IMR-90 (cell line): ENCODE data around the gene FBXO31. TPM values are rescaled to one million over a fixed set of nuclear protein-coding genes. Genes with fewer than 3 reads are reported as not detected.

Source experiments
- ATAC-seq: fragments of 200-7000 bp; cut with Tn5 transposase; 2 replicates; pipeline ENCODE4 v1.9.1; 2020; ENCODE audit warnings: low read depth, mild to moderate bottlenecking, moderate library complexity
- BruUV-seq: library from RNA; stranded (reverse); fragments of 400-500 nt; replicated peaks from 2 replicates; lab custom pipeline; 2021; lab: Mats Ljungman, UMichigan
- CTCF ChIA-PET: fragments of 300-600 bp; formaldehyde crosslinking; extraction: SDS; loops from one replicate; lab custom pipeline; 2021; ENCODE audit warnings: antibody characterized with exemption; lab: Yijun Ruan, JAX
- POLR2A ChIA-PET: fragments of 300-600 bp; sonication (Branson Sonifier 250); formaldehyde crosslinking; loops from one replicate; lab custom pipeline; 2022; ENCODE audit warnings: antibody characterized with exemption; ENCODE audit not compliant: unreplicated experiment; lab: Charles Lee
- DNase-seq: peaks from one replicate; pipeline ENCODE4 v3.0.0; 2013
- H2AFZ ChIP-seq: replicated peaks from 2 replicates; pipeline ENCODE3; 2013; ENCODE audit warnings: low read length, mild to moderate bottlenecking; ENCODE audit not compliant: poor library complexity
- H2AK5ac ChIP-seq: 2 replicates; pipeline ENCODE4 v1.6.1; 2013; ENCODE audit warnings: low read depth, low read length, inconsistent platforms
- H2AK9ac ChIP-seq: replicated peaks from 2 replicates; pipeline ENCODE3; 2013; ENCODE audit warnings: mild to moderate bottlenecking, low read depth, low read length, moderate library complexity; ENCODE audit not compliant: poor library complexity
- H2BK120ac ChIP-seq: 2 replicates; pipeline ENCODE4 v1.6.1; 2013; ENCODE audit warnings: low read depth, low read length, inconsistent platforms
- H2BK15ac ChIP-seq: 3 replicates; pipeline ENCODE4 v1.6.1; 2013; ENCODE audit warnings: low read depth, low read length, inconsistent platforms
- H2BK20ac ChIP-seq: 2 replicates; pipeline ENCODE4 v1.6.1; 2013; ENCODE audit warnings: low read depth, mild to moderate bottlenecking, inconsistent platforms, low read length, moderate library complexity
- H2BK5ac ChIP-seq: 2 replicates; pipeline ENCODE4 v1.6.1; 2013; ENCODE audit warnings: mild to moderate bottlenecking, low read depth, low read length, inconsistent platforms; ENCODE audit not compliant: poor library complexity, severe bottlenecking
- H3K14ac ChIP-seq: replicated peaks from 2 replicates; pipeline ENCODE4 v1.6.1; 2013; ENCODE audit warnings: low read depth, low read length, inconsistent platforms
- H3K18ac ChIP-seq: 2 replicates; pipeline ENCODE4 v1.6.1; 2013; ENCODE audit warnings: low read depth, low read length, control low read depth
- H3K23ac ChIP-seq: 2 replicates; pipeline ENCODE4 v1.6.1; 2013; ENCODE audit warnings: low read depth, low read length, inconsistent platforms
- H3K27ac ChIP-seq: 2 replicates; pipeline ENCODE4 v1.5.1; 2013; ENCODE audit warnings: mild to moderate bottlenecking, control low read depth, low read length; ENCODE audit not compliant: insufficient read depth
- H3K27me3 ChIP-seq: 2 replicates; pipeline ENCODE4 v1.6.1; 2013; ENCODE audit warnings: low read length; ENCODE audit not compliant: control insufficient read depth, insufficient read depth
- H3K36me3 ChIP-seq: 2 replicates; pipeline ENCODE4 v1.6.1; 2013; ENCODE audit warnings: low read length, mixed read lengths; ENCODE audit not compliant: control insufficient read depth, insufficient read depth
- H3K4ac ChIP-seq: 2 replicates; pipeline ENCODE4 v1.6.1; 2013; ENCODE audit warnings: low read depth, low read length, inconsistent platforms
- H3K4me1 ChIP-seq: 2 replicates; pipeline ENCODE4 v1.6.1; 2013; ENCODE audit warnings: low read length, mixed read lengths; ENCODE audit not compliant: control insufficient read depth, insufficient read depth
- H3K4me2 ChIP-seq: 2 replicates; pipeline ENCODE4 v1.6.1; 2013; ENCODE audit warnings: low read depth, mild to moderate bottlenecking, control low read depth, low read length, moderate library complexity
- H3K4me3 ChIP-seq: 2 replicates; pipeline ENCODE4 v1.5.1; 2013; ENCODE audit warnings: low read depth, mild to moderate bottlenecking, control low read depth, low read length, moderate library complexity; ENCODE audit not compliant: insufficient read depth
- H3K56ac ChIP-seq: 2 replicates; pipeline ENCODE4 v1.6.1; 2013; ENCODE audit warnings: low read length, inconsistent platforms; ENCODE audit not compliant: insufficient read depth; ENCODE audit errors: extremely low read depth
- H3K79me1 ChIP-seq, 2 experiments: 2 replicates each; pipeline ENCODE4 v1.6.1; 2013; ENCODE audit warnings: low read length in 2 of 2, inconsistent platforms in 1 of 2, low read depth in 1 of 2
- H3K9ac ChIP-seq: 2 replicates; pipeline ENCODE4 v1.6.1; 2013; ENCODE audit warnings: low read depth, low read length, control low read depth
- H3K9me1 ChIP-seq: 2 replicates; pipeline ENCODE4 v1.6.1; 2013; ENCODE audit warnings: low read length, inconsistent platforms; ENCODE audit not compliant: insufficient read depth
- H3K9me3 ChIP-seq: 2 replicates; pipeline ENCODE4 v1.6.1; 2013; ENCODE audit warnings: low read length; ENCODE audit not compliant: control insufficient read depth, insufficient read depth
- H4K20me1 ChIP-seq: 2 replicates; pipeline ENCODE4 v1.6.1; 2013; ENCODE audit warnings: low read length, inconsistent platforms; ENCODE audit not compliant: insufficient read depth
- H4K5ac ChIP-seq: 2 replicates; pipeline ENCODE4 v1.6.1; 2013; ENCODE audit warnings: mild to moderate bottlenecking, low read depth, low read length, control low read depth
- H4K8ac ChIP-seq, 2 experiments: 2 replicates each; pipeline ENCODE4 v1.6.1; 2013; ENCODE audit warnings: low read depth in 2 of 2, low read length in 2 of 2, control low read depth in 1 of 2, inconsistent platforms in 1 of 2
- H4K91ac ChIP-seq: 2 replicates; pipeline ENCODE4 v1.6.1; 2013; ENCODE audit warnings: low read depth, low read length, inconsistent platforms; ENCODE audit not compliant: insufficient read depth
- BHLHE40 ChIP-seq: fragments of 150-350 bp; IDR thresholded peaks from 2 replicates; pipeline ENCODE4 v1.6.1; 2016; ENCODE audit warnings: mild to moderate bottlenecking, low read depth, low read length
- CHD1 ChIP-seq: IDR thresholded peaks from 2 replicates; pipeline ENCODE4 v1.6.1; 2012; ENCODE audit warnings: low read depth, low read length, improper control_type of control experiment
- FOS ChIP-seq: fragments of 150-350 bp; IDR thresholded peaks from 2 replicates; pipeline ENCODE4 v1.6.1; 2016; ENCODE audit warnings: low read depth, low read length
- MAZ ChIP-seq: IDR thresholded peaks from 2 replicates; pipeline ENCODE4 v1.6.1; 2012; ENCODE audit warnings: low read depth, mild to moderate bottlenecking, low read length, improper control_type of control experiment, moderate library complexity, borderline replicate concordance
- MXI1 ChIP-seq: IDR thresholded peaks from 2 replicates; pipeline ENCODE4 v1.6.1; 2012; ENCODE audit warnings: low read depth, mild to moderate bottlenecking, low read length, moderate library complexity, borderline replicate concordance
- RAD21 ChIP-seq: IDR thresholded peaks from 2 replicates; pipeline ENCODE4 v1.6.1; 2012; ENCODE audit warnings: low read length, improper control_type of control experiment
- WGBS, 2 experiments: methylation state at CpG; one replicate each; pipeline versions ENCODE4 v1.1.5 to v1.1.7; 2013; ENCODE audit warnings: missing lambda C conversion rate in 2 of 2; ENCODE audit not compliant: insufficient read length in 1 of 2; ENCODE audit errors: extremely low coverage in 2 of 2; 5-methylcytosine and 5-hydroxymethylcytosine counted together
- dilution Hi-C: fragments of 300-500 bp; cut with HindIII; formaldehyde crosslinking; loops from one replicate; pipeline ENCODE4 v1.14.3; 2018; ENCODE audit warnings: low sequenced_read_pairs; ENCODE audit not compliant: unreplicated experiment
- in situ Hi-C: fragments of 300-500 bp; cut with MboI; formaldehyde crosslinking; loops from 3 replicates; pipeline ENCODE4 v1.14.3; 2019; ENCODE audit warnings: low sequenced_read_pairs, inconsistent platforms, mixed read lengths
- intact Hi-C: fragments of 100-400 bp; cut with micrococcal nuclease; formaldehyde crosslinking; loops from 2 replicates; pipeline ENCODE4 v1.10.0; 2022
- polyA plus RNA-seq, 3 experiments: library from polyadenylated mRNA; depleted of rRNA; stranded (reverse); fragments of >200 nt; gene quantifications; 2 replicates each; pipeline ENCODE4 v1.2.3, GENCODE V29; 2012; ENCODE audit warnings: low replicate concordance in 1 of 3
- total RNA-seq: library from RNA; depleted of rRNA; stranded (reverse); fragments of >200 nt; gene quantifications from 2 replicates; pipeline ENCODE4 v1.2.3, GENCODE V29; 2012
- TF ChIP-seq, protein P1 (sequence below): fragments of 150-350 bp; IDR thresholded peaks from 2 replicates; pipeline ENCODE4 v1.6.1; 2017; ENCODE audit warnings: mild to moderate bottlenecking, antibody characterized with exemption, low read length, low read depth
- TF ChIP-seq, protein P2 (sequence below): conservative IDR thresholded peaks from 2 replicates; pipeline ENCODE4 v1.5.1; 2012; ENCODE audit warnings: mild to moderate bottlenecking, low read depth, low read length, improper control_type of control experiment
- TF ChIP-seq, protein P3 (sequence below): fragments of 150-350 bp; IDR thresholded peaks from 2 replicates; pipeline ENCODE4 v1.6.1; 2016; ENCODE audit warnings: low read depth, mild to moderate bottlenecking, low read length, moderate library complexity, borderline replicate concordance

The FBXO31 gene
- total and polyA plus RNA-seq, 2 of the 4 experiments (the other 2 are of a cell fraction) = 10.4 to 16.9 TPM

DNA sequence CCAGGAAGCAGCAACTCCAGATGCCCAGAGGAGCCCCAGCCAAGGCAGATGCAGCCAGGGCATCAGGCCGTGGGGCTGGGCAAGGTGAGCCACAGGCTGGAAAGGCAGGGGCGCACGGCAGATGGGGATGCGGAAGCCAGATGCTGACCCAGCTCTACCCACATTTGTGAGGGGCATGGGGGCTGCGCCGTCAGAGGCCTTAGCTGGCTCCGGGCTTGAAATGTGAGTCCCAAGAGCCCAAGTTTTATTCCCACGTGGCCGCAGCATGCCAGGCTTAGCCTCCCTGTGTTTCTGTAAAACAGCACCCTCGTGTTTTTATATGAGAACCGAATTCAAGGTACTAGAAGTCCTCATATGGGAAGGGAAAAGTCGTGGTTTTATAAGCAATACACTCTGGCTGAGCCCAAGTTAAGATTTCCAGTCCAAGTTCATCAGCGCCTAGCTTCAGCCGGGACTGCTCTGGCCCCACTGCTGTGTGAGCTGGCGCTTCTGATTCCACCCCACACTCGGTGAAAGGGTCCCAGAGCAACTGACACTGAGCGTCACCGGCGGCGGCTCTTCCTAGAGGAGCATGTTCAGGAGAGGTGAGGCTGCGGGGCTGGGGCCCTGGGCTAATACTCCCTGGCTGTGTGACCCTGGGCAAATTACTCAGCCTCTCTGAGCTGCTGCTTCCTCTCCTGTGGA is 59.7 kb downstream of the FBXO31 start (continued):
- no peak for TF ChIP-seq MXI1

DNA sequence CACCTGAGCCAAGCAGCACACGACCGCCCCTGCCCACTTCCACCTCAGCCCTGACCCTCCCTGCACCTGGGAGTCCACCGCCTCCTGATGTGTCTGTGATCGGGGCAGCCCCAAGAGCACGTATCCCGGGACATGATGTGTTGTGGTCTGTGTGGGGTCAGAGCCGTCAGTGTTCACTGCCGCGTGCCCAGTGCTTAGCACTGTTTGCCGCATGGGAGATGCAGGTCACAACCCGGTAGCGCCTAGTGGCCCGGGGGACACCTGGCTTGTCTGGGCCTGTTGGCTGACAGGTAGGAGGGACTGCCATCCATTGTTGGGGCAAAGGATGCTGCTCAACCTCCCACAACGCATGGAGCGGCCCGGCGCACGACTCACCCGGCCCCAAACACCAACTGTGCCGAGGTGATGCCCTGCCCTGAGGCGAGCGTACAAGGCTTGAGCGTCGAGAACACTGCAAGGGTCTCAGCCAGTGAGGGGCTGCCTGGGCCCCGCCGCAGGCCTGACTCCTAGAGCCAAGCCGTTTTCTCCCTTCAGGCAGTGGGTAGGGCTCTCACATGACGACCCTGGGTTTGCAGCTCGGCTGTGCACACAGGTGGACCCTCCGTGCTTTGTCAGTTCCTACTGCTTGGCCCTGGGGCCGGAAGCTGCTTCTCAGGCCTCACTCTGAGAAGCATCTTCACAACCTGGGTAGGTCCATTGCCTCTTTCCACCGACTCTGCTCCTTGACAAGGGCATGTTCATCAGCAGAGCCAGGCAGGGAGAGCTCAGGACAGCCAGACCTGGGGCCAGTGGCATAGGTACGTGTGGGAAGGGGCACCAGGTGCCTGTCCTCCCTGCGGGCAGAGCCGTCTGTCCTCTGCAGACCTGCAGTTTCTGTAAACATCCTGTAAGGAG is 60.5 kb downstream of the FBXO31 start:
- Histone ChIP-seq H3K14ac (no peak overlapping the region), H2BK15ac (no peak overlapping the region), H3K23ac (no peak overlapping the region), H2BK5ac (no peak overlapping the region), H3K9me1 (peaks cover 13% of the 10 kb centered on the region), H2AFZ (no peak overlapping the region), H3K4ac (no peak overlapping the region), H3K18ac (no peak overlapping the region), H3K27ac (no peak overlapping the region), H3K9me3 (no peaks in the 10 kb centered on the region), H3K79me1 (peaks cover 10 to 35% of the 10 kb centered on the region in 2 experiments; a peak in 3 of 4 replicates), H4K5ac (no peak overlapping the region), H3K9ac (no peak overlapping the region), H4K20me1 (peaks cover 13% of the 10 kb centered on the region), H3K4me1 (peaks cover 10% of the 10 kb centered on the region), H3K56ac (no peak overlapping the region), H3K4me2 (no peak overlapping the region), H2BK120ac (no peak overlapping the region), H3K4me3 (no peak overlapping the region), H2AK5ac (no peak overlapping the region), H3K27me3 (no peaks in the 10 kb centered on the region), H4K8ac (no peak overlapping the region), H4K91ac (no peak overlapping the region), H2BK20ac (no peak overlapping the region), H2AK9ac (no peak overlapping the region), H3K36me3 (peaks cover 3% of the 10 kb centered on the region; the same call in 1 of the 2 replicates)
- in situ Hi-C loops = loop anchor here (10.0 kb wide), 1 partner anchor 312 kb away; no protein-coding TSS in a partner anchor
- CTCF ChIA-PET = no interaction called here
- WGBS, 2 experiments = 87% methylated on average over 17 of the region's 35 CpGs; no CpG with 5 or more reads in 1 of the 2 experiments
- dilution Hi-C loops = no loop called here
- intact Hi-C loops = no loop called here
- TF ChIP-seq MAZ = no peak
- TF ChIP-seq, protein P1, sequence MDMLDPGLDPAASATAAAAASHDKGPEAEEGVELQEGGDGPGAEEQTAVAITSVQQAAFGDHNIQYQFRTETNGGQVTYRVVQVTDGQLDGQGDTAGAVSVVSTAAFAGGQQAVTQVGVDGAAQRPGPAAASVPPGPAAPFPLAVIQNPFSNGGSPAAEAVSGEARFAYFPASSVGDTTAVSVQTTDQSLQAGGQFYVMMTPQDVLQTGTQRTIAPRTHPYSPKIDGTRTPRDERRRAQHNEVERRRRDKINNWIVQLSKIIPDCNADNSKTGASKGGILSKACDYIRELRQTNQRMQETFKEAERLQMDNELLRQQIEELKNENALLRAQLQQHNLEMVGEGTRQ = no peak
- TF ChIP-seq, protein P2, sequence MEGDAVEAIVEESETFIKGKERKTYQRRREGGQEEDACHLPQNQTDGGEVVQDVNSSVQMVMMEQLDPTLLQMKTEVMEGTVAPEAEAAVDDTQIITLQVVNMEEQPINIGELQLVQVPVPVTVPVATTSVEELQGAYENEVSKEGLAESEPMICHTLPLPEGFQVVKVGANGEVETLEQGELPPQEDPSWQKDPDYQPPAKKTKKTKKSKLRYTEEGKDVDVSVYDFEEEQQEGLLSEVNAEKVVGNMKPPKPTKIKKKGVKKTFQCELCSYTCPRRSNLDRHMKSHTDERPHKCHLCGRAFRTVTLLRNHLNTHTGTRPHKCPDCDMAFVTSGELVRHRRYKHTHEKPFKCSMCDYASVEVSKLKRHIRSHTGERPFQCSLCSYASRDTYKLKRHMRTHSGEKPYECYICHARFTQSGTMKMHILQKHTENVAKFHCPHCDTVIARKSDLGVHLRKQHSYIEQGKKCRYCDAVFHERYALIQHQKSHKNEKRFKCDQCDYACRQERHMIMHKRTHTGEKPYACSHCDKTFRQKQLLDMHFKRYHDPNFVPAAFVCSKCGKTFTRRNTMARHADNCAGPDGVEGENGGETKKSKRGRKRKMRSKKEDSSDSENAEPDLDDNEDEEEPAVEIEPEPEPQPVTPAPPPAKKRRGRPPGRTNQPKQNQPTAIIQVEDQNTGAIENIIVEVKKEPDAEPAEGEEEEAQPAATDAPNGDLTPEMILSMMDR = no peak
- TF ChIP-seq CHD1 = no peak
- TF ChIP-seq, protein P3, sequence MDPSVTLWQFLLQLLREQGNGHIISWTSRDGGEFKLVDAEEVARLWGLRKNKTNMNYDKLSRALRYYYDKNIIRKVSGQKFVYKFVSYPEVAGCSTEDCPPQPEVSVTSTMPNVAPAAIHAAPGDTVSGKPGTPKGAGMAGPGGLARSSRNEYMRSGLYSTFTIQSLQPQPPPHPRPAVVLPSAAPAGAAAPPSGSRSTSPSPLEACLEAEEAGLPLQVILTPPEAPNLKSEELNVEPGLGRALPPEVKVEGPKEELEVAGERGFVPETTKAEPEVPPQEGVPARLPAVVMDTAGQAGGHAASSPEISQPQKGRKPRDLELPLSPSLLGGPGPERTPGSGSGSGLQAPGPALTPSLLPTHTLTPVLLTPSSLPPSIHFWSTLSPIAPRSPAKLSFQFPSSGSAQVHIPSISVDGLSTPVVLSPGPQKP = no peak
- TF ChIP-seq FOS = no peak
- TF ChIP-seq RAD21 = no peak
- TF ChIP-seq MXI1 = no peak
- TF ChIP-seq BHLHE40 = no peak
- no peak for ATAC-seq
- POLR2A ChIA-PET = no interaction called here
- BruUV-seq = no TSS peak
- DNase-seq = no peak
